GM21423 (cell line): ENCODE data around the gene GORASP2.

Source experiments
- ATAC-seq: cut with Tn5 transposase; IDR thresholded peaks from one replicate; pipeline ENCODE4 v1.9.1; 2021; ENCODE audit warnings: mild to moderate bottlenecking, moderate library complexity; ENCODE audit not compliant: unreplicated experiment

GORASP2 gene

DNA sequence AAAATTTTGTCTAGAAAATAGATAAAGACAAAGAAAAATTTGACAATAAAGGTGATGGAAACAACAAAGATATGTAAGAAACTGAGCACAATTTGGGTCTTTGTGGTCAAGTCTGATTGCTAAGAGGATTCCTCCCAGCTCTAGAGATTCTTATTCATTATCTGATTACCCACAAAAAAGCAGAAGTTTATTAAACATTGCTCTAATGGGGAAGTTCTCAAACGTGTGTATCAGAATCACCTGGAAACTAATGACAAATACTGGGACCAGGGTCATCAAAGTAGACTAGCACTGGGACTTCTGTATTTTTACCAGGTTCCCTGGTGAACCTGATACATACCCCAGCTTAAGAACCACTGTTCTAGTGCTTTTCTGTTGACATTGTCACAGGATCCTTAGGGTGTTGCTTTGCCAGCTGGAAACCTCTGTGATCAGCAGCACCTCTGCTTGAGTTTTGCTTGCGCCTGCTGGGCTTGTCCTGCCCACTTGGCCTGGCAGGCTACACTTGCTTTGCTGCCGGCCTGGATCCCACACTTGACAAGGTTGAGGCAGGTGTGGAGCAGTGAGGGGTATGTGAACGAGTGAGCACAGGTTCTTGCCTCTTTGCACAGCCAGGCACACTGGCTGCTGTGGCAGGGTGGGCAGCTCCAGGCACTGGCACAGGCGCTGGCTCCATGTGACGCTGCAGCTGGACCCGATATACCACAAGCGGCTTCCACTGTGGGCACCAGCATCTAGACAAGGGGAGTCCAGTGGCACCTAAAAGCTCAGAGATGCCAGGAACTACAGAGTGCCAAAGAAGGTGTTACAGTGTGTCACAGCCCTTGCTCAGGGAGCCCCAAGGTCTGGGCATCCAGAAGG is 6.2 kb upstream of the GORASP2 start:
- no peak for ATAC-seq

DNA sequence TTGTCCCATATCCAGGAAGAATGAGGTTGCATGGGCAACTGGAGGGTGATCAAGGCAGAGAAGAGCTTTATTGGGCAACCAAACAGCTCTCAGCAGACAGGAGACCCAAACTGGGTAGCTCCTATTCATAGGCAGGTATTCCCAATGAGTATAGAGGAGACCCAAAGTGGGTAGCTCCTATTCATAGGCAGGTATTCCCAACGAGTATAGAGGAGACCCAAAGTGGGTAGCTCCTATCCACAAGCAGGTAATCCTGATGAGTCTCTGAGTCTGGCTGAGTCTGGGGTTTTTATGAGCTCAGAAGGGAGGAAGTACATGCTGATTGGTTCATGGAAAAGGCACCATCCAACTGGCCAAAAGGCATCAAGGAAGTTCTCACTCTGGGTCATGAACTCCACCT is 5.3 kb upstream of the GORASP2 start:
- no peak for ATAC-seq

DNA sequence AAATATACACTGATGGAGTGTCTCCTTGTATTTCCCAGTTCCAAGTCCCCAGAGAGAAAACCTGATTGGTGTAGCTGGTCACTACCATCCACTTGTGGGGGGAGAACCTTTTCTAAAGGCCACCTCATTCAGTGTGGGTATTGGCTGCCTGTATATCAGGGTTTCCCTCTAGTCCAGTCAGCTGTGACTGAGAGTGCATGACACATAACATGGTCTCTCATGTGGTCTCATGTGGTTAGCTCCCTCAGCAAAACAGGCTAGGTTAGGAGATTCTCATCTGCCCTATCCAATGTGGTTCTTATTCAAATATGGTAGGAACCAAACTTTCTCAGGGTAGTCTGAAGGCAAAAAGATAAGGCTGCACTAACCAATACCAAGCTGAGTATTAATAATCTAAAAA is 4.1 kb upstream of the GORASP2 start:
- ATAC-seq, result no peak

DNA sequence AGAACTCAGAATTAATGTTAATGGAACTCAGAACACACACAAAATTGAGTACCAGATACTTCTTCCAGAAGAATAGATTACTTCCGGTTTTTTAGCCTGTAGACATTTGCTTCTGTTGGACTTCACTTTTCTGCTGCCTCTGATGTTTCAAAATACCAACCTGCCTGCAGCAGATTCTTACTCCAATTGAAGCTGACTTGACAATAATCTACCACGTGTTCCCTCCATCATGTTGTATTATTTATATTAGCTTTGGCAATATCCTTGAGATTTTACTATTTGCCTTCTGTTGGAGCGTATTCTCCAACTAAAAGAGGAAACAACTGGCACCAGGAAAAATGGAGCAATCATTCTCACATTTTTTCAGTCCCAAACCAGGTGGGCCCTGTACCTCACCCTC is 3.1 kb upstream of the GORASP2 start:
- ATAC-seq, result no peak

DNA sequence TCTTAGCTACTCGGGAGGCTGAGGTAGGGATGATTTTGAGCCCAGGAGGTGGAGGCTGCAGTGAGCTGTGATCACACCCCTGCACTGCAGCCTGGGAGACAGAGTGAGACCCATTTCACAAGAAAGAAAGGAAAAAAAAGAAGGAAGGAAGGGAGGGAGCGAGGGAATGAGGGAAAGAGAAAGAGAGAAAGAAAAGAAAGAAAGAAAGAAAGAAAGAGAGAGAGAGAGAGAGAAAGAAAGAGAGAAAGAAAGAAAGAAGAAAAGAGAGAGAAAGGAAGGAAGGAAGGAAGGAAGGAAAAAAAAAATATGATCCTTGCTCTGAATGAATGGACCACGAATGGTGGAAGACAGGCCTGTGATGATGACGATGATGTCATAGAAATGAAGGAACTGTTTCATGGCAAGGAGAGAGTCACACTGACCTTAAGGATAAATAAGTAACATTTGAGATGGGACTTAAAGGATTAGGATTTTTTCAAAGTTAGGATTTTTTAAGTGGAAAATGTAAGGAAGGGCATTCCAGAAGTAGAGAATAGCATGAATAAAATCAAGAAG is 2.2 kb upstream of the GORASP2 start:
- ATAC-seq, result no peak

DNA sequence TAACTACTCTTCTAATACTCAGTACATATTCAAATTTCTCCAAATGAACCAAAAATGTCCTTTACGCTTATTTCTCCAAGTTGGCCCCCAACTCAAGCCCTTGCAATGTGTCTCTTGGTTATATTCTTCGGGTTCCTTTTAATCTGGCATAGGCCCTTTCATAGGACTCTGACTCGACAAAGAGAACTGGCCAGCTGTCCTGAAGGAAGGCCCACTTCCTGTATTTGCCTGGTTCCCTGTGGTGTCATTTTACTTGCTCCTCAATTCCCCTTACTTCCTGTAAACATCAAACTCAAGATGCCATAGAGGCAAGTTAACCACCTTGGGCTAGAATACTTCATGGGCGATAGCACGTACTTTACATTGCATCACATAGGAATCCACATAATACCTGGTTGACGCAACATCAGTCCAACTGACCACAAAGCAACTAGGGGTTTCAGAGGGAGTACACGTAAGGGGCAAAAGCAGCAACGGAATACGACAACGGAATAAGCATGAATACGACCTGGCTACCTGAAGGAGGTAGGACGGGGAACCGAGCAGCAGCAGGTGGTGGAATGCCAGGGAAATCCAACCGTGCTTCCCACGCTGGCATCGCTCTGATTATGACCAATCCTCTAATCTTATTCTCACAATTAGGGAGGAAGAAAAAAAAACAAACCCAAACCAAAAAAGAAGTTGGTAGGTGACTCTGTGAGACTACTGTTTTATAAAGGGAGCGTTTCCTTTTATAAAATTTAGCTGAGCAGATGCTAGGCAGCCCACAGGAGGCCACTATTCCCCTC is 823 bp upstream of the GORASP2 start:
- ATAC-seq, result no peak

DNA sequence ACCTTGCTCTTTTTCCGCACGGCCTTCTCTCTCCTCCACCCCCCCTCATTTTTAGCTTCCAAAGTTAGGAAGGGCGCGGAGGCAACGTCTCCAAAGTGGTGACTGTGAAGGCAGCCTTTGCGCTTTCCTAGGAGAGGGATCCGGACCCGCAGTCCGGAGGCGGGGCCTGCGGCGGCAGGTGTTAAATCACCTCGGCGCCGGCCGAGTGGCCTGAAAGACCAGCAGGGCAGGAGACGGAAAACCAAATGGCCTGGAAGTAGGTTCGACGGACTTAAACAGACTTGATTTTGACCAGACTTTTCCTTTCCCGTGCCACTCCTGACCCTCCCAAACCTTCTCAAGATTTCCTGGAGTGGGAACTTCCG is 615 bp downstream of the GORASP2 start:
- peak; percentile 7 for ATAC-seq

DNA sequence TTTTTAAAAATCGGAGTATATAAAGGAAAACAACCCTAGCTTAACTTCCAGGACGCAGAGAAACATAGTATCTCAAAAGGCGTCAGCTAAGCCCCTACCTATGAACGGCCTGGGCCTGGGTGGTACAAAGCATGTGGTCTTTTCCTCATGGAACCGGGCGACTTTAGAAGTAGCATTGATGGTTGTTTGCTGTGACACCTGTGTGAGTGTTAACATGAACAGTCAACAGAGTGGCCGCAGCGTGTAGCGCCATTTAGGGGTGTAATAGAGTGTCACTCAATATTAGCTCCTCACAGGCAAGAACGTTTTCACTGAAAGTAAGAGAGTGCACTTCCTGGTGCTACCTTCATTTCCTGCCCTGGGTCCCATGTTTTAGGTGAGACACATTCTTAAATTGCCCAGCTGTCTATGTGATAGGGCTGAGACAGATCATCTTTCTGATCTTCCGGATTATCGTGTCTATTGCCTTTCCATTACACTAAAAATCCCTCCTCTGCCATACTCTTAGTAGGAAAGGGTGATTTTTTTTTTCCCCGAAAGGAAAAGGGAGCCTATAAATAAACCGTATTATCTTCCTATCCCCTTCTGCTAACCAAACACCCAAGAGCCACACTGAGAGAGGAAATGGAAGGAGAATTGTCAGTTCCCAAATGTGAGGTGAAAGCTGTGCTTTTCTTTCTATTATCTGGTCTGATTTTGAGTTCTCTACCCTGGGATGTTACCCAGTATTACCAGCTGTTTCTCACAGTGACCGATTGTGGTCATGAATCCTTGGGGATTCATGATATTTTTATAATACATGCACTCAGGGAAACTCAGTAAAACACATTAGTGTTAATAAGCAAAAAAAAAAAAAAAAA is 1.3 kb downstream of the GORASP2 start:
- peak; percentile 30 for ATAC-seq

DNA sequence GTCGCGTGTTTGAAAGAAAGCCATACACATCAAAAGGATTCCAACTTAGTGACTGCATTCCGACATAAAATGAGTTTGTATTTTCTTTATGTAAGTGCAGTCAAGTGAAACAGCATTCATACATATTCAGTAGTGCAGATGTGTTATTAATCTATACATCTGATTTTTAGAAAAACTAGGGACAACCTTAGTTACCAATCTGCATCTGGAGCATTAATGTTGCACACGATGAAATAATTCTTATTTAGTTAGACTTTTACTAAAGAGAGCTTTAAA is 1.9 kb downstream of the GORASP2 start:
- ATAC-seq, result no peak

DNA sequence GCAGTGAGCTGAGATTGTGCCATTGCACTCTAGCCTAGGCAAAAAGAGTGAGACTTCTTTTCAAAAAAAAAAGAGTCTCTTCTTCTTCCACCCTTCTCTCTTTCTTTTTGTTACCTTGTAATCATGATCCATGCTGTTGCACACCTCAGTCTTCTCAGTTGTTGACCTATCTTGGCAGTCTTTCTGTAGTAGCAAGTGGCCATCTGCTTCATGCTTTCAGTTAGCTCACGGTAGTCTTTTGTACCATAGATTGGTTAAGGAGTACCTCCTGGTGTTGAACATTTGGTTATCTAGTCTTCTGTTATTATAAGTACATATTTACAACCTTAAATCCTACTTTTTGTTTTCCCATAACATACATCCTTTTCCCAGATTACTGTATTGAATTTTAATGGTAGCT is 3.1 kb downstream of the GORASP2 start:
- ATAC-seq, result no peak

DNA sequence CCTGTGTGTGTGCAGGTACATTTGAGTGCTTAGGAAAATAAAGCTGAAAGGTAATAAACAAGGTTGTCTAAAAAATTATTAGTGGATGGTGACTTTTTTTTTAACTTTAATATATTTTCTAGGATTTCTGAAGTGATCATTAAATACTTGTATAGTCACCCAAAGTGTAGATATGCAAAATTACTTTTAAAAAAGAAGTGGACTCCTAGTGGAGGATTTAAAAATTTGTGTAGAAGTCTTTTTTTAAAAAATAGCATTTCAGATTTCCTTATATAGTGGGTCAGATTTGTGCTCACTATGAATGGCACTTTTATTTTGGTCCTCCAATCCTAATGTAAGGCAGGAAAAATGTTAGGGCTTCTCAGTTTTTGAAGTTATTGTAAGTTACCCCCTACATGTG is 3.9 kb downstream of the GORASP2 start:
- no peak for ATAC-seq

DNA sequence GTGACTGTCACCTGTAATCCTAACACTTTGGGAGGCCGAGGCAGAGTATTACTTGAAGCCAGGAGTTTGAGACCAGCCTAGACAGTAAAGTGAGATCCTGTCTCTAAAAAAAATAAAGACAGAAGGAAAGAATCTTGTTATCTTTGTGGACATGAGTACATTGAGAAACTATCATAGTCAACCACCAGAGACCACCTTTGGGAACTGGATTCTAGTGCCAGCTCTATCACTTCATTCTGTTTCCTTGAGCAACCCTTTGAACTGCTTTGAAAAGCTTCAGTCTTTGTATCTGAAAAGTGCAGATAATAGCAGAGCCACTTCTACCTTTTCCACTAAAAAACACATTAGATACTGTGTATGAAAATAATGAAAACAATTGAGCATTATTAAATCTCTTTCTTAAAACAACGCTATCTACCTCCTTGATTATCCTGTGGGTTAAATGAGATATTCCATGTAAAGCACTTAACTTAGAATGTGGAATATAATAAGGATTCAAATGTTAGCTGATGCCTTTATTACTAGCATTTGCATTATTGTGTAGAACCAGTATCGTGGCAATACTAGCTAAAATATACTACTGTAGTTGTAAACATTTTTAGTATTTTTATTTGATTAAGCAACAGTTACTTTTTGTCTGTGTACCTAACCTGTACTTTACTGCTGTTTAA is 8.8 kb downstream of the GORASP2 start:
- no peak for ATAC-seq

DNA sequence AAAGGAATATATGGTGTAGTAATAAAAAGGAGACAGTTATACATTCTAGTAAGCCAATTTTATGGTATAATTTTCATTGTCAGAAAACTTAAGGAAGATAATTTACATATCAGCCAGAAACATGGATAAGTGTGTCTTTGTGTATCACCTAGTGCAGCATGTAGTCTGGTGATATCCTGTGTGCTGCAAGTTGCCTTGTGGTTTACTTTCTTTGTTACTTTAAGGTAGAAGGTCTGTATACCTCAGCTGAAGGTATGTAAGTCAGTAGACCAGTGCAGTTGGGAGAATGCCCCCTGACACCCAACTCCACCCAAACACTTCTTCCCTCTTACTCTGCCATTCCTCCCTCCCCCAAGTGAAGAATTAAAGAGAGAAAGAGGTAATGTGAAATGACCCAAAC is 11.0 kb downstream of the GORASP2 start:
- no peak for ATAC-seq

DNA sequence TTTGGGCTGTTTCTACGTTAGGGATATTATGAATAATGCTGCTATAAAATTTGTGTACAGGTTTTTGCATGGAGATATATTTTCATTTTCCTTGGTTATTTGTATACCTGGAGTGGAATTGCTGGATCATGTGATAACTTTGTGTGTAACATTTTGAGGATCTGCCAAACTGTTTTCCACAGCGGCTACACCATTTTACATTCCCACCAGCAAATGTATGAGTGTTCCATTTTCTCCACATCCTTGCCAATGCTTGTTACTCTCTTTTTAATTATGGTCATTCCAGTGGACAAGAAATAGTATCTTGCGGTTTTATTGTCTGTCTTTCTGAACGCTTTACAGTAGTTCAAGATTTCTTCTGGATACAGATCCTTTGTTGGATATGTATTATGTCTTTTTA is 13.6 kb downstream of the GORASP2 start:
- ATAC-seq, result no peak

DNA sequence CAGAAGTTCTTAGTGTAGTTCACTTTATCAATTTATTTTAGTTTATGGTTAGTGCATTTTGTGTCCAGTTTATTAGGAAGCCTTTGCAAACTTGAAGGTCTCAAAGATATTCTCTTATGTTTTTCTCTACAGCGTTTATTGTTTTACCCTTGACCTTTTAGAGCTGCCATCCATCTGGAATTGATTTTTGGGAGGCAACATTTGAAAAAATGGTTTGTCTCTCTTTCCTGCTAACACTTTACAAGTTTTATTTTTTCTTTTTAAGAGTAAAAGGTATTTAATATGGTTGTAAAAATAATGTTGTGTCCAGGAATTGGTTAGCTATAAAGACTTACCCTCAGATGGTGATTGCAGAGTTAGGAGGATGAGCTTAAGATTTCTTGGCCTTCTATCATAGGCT is 14.0 kb downstream of the GORASP2 start:
- no peak for ATAC-seq

DNA sequence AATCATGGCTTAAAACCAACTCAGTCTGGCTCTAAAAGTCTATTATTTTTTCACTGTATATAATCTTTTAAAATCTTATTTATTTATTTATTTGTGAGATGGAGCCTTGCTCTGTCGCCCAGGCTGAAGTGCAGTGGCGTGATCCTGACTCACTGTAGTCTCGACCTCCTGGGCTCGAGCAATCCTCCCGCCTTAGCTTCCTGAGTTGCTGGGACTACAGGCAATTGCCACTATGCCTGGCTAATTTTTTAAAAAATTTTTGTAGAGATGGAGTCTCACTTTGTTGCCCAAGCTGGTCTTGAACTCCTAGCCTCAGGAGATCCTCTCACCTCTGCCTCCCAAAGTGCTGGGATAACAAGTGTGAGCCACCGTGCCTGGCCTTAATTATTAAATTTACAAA is 14.5 kb downstream of the GORASP2 start:
- no peak for ATAC-seq

DNA sequence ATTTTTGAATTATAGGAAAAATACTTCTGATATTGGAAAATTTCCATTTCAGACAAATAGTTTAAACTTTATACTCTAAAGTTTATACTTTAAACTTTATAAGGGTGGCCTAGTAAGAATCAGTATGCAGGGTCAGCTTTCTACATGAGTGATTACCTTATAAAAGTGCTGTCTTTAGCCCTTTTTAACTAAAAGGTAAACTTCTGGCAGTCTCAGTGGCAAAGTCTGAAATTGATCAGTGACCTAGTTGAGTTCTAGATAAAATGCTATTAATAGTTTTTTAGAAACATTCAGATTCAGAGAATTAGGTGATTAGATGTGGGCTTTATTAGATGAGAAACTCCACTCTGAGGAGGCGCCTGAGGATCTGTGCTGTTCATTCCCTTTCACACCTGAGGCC is 15.5 kb downstream of the GORASP2 start:
- ATAC-seq, result no peak

DNA sequence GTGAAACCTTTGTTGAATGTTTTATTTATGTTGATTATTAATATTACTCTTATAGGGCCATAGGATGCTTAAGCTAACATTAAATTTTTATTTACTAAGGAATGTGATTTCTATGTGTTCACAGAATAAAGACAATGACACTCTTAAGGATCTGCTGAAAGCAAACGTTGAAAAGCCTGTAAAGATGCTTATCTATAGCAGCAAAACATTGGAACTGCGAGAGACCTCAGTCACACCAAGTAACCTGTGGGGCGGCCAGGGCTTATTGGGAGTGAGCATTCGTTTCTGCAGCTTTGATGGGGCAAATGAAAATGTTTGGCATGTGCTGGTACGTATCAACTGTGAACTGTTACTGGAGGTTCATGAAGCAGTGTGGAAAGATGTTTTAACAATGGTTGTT is 20.4 kb downstream of the GORASP2 start:
- no peak for ATAC-seq

DNA sequence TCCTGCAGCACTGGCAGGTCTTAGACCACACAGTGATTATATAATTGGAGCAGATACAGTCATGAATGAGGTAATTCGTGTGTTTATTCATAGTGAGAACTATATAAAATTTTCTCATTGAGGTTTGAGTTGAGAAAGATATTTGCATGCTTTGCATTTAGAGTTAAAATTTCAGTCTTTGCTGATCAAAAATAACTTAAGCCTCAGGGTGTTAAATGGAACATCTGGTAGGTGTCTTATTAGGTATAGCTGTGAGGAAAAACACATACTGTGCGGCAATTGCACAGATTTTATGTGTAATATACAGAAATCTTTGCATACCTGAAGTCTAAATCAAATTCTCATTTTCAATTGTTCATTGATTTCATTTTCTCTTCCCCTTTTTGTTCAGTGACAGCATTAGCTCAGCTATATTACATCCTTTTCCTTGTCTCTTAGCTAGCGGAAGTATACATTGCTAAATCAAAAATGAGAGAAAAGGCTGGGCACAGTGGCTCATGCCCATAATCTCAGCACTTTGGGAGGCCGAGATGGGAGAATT is 21.2 kb downstream of the GORASP2 start:
- ATAC-seq, result peak; percentile 77

DNA sequence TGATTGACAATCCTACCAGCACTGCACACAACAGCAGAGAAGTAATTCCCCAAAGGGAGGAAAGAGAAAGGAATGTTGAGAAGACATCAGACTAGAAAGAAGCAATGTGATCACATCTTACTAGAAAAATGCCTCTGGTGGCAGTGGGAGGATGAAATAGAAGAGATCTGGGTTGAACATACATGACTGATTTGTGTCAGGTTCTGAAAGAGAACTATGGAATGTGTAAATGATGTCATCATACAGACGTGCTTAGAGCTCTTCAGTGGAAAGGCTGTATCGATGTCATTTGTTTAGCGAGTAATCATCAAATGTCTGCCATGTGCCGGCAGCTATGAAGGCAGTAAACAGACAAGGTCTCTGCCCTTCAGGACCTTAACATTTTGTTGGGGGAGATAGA is 24.9 kb downstream of the GORASP2 start:
- no peak for ATAC-seq

DNA sequence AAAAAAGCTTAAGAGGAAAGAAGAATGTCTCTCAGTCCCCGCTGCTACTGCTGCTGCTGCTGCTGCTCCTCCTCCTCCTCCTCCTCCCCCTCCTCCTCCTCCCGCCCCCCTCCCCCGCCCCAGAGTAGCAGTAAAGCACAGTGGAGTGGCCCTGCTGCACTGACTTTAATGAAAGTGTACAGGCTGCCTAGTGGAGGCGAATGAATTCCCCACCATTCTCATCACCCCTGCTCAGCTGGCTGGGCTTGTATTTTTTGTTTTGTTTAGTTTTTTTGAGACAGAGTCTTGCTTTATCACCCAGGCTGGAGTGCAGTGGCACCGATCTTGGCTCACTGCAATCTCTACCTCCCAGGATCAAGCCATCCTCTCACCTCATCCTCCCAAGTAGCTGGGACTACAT is 34.3 kb downstream of the GORASP2 start:
- ATAC-seq, result no peak
